ENCODE data around the gene SLCO3A1.

The SLCO3A1 gene

GRCh38 chr15:91862891-91863504 lies 9.5 kb downstream of the SLCO3A1 start:
- no peak for FAIRE-seq

DNA sequence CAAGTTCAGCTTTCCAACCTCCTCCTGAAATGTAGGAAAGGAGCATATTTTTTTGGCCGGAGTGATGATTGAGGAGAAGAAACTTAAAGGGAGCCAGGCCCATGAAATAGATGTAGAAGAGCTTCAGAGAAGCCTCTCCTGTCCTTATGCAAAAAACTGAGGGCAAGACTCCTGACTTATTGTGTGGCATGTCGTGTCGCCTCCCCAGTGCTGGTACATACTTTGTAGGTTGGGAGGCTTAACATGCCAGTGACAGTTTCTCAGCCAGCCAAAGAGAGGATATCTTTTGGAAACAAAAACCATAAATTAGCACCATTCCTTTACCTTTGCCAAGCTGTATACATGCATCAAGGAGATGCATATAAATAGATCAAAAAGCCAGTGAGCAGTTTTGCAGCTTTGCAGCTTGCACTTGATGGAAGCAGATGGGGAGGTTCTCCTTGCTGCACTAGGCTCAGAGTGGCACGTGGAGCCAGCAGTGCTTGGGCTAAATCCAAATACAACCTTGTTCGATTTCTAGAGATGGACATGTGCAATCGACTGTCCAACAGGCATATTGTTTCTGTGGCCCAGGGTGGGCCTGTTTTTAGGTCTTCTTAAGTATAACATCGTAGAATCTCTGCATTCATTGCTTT lies 10.2 kb downstream of the SLCO3A1 start:
- no peak for FAIRE-seq

- no peak for FAIRE-seq
Measured at GRCh38 chr15:91864664-91865063, 11.2 kb downstream of the SLCO3A1 start.

GRCh38 chr15:91865486-91865885 lies 12.0 kb downstream of the SLCO3A1 start:
- no peak for FAIRE-seq

DNA sequence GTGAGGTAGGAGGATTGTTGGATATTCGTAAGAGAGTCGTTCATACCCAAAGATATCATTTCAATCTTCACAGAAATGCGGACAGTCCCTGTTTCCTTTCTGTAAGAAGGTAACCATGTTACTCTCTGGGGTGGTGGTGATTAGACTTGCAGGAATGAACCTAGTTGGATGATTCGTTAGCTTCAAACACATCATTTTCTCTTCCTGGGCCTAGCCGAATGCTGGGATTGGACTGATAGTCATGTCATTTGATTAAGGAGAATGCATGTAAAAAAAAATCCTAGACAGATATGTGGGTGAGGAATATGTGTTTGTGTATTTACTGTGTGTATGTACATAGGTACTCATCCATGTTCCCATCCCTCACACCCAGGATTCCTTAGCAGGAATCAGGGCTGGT lies 12.4 kb downstream of the SLCO3A1 start:
- no peak for FAIRE-seq

DNA sequence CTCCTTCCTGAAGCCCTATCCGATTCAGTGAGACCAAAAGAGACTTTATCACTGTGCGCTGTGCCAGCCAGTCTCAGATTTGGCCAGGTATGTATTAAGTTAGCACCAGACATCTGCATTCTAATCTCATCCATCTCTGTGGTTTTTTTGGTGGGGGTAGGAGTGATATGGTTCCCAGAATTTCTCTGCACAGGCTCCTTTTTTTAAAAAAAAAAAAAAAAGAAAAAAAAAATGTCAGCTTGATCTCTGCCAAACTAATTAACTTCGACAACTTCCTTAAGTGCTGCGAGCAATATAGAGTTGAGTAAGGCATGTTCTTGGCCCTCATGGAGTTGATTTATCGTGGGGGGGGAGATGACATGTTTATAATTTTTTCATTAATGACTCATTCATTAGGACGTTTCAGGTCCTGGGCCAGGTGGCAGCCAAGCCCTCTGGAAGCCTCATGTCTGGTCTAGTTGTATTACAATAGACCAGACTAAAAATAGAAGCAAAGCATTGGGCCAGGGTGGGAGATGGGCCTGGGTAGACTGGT lies 12.9 kb downstream of the SLCO3A1 start:
- FAIRE-seq: no peak

- FAIRE-seq: no peak
Measured at GRCh38 chr15:91866971-91867372, 13.5 kb downstream of the SLCO3A1 start.

GRCh38 chr15:91867581-91868026 lies 14.1 kb downstream of the SLCO3A1 start:
- FAIRE-seq: no peak

GRCh38 chr15:91870876-91871537 lies 17.5 kb downstream of the SLCO3A1 start:
- no peak for FAIRE-seq

GRCh38 chr15:91871837-91872236 lies 18.3 kb downstream of the SLCO3A1 start:
- FAIRE-seq: no peak

- FAIRE-seq: no peak
Measured at GRCh38 chr15:91872356-91873137, 19.0 kb downstream of the SLCO3A1 start.

DNA sequence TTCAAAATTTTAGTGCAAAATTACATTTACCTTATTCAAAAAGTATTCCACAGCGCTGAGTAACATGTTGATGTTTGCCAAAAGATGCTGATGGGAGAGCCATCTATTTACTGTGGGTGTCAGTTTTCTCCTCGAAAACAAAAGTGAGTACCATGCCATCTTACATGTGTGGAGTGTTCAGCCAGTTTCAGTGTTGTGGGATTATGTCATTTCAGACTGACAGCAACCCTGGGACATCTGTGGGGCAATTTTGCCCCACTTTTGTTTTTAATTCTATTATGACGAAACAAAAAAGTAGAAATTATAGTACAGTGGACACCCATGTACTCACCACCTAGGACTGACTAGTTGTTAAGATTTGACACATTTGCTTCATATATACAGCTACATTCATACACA lies 19.6 kb downstream of the SLCO3A1 start:
- no peak for FAIRE-seq

- FAIRE-seq: no peak
Measured at GRCh38 chr15:91874171-91874570, 20.7 kb downstream of the SLCO3A1 start.

GRCh38 chr15:91874992-91875660 lies 21.6 kb downstream of the SLCO3A1 start:
- no peak for FAIRE-seq

DNA sequence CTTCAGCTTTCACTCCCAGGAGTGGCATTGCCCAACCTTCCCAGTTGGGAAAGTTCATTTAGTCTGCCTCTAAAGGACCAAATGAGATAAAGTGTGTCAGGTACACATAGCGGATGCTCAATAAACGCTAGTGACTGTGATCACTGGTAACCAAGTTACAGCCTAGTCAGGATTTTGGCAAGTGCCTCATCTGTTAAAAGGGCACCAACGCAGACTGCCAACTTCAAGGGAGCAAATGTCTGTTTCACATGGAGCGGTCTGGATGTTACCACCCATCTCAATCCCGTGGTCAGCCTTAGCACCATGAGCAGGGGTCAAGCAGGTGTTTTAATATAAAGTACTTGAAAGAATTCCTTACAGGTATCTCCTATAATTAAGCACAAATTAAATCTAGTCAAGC lies 22.7 kb downstream of the SLCO3A1 start:
- no peak for FAIRE-seq

DNA sequence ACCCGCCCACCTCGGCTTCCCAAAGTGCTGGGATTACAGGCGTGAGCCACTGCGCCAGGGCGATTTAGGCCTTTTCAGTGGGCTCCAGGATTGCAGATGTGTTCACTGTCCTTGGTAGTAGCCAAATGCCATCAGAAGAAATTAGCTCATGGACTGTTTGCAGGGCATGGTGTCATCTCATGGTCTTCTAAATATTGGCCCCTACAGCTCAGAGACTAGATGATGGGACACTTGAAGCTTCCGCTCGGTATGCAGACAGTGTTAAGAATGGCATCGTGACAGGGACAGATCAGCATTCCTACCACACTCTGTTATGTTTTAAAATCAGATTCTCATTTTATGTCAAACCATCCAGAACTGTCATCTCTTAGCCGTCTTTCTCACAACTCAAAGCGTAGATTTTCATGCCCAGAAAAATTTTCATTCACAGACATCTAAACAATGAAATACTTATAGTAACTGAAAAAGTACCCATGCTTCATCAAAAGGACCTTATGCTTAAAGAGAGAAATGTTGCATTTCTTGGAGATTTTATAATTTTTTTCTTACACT lies 24.9 kb downstream of the SLCO3A1 start:
- no peak for FAIRE-seq

DNA sequence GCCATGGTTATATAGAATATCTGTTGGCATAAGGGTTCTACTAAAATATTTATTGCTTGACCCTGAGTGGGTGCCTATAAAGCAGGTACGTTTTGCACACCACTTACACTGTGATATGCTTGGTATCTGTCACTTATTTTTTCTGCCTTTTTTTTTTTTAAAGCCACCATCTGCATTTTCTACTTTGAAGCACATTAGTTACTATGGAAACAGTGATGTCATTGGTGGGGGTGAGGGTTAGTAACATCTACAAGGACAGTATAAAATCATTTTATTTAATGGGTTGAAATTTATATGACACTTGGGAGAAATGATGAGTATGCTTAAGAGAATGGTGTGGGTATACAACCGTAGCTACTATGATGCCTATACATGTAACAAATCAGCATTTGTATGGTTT lies 25.6 kb downstream of the SLCO3A1 start:
- FAIRE-seq: no peak

GRCh38 chr15:91880373-91880772 lies 26.9 kb downstream of the SLCO3A1 start:
- no peak for FAIRE-seq

- no peak for FAIRE-seq
Measured at GRCh38 chr15:91881569-91882297, 28.2 kb downstream of the SLCO3A1 start.

DNA sequence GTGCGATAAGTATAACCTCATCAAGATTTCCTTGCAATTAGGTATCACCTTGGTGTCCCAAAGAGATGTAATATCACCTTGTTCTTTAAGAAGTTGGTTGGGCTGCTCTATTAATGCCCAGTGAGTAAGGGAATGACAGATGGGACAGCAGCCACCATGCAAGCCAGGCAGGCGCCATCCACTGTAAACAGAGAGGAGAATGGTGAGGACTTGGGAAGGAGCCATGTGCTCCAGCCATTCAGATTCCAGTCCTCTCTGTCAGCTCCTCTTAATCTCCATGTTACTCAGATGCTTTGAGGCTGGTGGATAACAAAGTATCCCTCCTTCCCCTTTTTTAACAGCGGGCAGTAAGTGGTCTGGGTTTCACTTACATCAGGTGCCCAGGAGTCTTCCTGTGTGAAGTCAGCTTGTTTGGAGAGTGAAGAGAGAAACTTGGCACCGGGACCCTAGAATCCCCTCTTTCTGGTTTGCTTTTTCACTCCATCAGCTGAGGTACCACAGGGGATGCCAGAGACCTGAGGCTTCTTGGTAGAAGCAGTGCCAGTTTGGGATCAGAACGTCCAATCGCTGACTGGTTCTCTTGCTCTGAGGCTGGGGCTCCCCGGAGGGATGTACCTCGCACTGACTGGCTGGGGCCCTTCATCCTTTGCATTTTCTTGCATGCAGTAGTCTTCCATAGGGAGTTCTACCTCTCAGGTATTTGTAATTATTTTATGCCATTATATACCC lies 29.5 kb downstream of the SLCO3A1 start:
- no peak for FAIRE-seq

GRCh38 chr15:91884606-91885005 lies 31.1 kb downstream of the SLCO3A1 start:
- FAIRE-seq: no peak
